GM21360 (cell line): Measurements from ENCODE around the gene PLEKHM1.
"Not testable (repeated sequence)": the region's sequence is repeated elsewhere in the genome, so short reads cannot be mapped to it uniquely, and the experiment has no call there.

ENCODE experiments used
- ATAC-seq: cut with Tn5 transposase; IDR thresholded peaks from one replicate; pipeline ENCODE4 v1.9.1; 2021; ENCODE audit warnings: mild to moderate bottlenecking, moderate library complexity; ENCODE audit not compliant: unreplicated experiment

The PLEKHM1 gene

DNA sequence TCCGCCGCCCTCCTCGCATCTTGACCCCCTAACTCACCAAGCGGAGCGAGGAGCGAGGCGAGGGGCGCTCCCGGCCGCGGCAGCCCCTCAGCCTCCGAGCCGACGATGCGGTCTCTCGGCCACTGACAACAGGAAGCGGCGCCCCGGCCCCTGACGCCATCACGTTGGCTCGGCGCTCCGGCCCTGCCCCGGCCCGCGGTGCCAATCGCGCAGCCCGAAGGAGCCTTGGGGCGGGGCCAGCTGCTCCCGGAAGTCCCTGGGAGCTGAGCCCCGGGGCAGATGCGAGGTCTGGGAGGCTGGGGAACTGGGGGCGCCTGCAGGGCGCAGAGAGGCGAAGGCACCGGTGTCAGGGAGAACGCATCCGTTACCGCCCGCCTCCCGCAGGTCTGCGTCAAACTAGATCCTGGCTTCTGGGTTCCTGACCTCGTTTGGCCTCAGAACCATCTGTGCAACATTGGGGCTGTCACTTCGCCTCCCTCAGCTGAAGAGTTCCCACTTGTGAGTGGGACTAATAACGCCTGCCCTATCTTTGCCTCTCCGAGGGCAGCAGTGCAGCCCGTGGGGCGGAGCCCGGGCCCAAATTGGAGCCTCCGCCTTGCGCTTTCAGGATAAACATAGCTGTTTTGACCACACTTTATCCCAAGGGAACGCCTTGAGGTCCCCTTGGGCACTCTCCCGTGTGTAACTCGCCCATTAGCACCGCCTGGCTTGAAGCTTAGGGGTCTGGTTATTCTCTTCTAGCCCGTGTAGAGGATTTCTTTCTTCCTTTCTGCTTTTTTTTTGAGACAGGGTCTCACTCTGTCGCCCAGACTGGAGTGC lies at the start of gene PLEKHM1:
PLEKHM1 (minus strand) TSS at position 107 of the 819 bp plus-strand sequence. CDS start 8,237 bp downstream, outside the sequence.
- peak; percentile 91 for ATAC-seq

DNA sequence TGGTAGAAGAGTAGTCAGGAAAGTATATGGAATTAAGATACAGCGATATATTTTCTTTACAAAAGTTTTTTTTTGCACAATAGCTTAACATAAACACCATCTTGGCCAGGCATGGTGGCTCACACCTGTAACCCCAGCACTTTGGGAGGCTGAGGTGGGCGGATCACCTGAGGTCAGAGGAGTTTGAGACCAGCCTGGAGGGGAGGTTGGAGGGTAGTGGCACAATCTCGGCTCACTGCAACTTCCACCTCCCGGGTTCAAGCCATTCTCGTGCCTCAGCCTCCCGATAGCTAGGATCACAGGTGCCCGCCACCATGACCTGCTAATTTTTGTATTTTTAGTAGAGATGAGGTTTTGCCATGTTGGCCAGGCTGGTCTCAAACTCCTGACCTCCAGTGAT lies 47.6 kb upstream of the PLEKHM1 start:
- ATAC-seq: not testable (repeated sequence)

DNA sequence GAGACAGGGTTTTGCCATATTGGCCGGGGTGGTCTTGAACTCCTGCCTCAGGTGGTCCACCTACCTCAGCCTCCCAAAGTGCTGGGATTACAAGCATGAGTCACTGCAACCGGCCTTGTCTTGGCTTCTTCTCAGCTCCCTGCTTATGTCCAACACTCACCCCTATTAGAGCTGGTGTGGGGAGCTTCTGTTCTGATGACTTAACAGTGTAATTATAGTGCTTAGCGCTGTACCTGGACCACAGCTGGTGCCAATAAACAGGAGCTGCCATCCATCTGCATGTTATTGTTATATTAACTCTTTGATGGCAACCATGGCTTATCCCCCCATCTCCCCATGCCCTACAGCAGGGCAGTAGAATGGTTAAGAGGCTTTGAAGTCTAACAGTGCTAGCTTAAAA lies 15.6 kb upstream of the PLEKHM1 start:
- not testable (repeated sequence) for ATAC-seq

DNA sequence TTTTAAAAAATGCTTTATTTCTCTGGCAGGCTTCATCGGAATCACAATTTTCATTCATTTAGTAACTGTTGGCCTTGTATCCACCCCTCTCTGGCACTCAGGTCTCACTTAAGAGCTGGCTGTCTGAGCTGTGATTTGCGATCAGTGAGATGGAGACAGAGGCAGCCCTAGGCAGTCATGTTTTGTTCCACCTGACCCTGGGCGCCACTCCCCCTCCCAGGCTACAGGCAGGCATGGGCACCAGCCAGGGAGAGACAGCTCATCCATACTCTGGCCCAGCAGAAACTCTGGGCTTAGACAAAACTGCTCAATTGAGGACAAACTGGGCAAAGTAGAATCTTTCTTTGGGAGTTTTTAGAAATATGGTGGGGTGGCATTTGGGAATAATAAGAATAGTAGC lies 14.7 kb upstream of the PLEKHM1 start:
- not testable (repeated sequence) for ATAC-seq

DNA sequence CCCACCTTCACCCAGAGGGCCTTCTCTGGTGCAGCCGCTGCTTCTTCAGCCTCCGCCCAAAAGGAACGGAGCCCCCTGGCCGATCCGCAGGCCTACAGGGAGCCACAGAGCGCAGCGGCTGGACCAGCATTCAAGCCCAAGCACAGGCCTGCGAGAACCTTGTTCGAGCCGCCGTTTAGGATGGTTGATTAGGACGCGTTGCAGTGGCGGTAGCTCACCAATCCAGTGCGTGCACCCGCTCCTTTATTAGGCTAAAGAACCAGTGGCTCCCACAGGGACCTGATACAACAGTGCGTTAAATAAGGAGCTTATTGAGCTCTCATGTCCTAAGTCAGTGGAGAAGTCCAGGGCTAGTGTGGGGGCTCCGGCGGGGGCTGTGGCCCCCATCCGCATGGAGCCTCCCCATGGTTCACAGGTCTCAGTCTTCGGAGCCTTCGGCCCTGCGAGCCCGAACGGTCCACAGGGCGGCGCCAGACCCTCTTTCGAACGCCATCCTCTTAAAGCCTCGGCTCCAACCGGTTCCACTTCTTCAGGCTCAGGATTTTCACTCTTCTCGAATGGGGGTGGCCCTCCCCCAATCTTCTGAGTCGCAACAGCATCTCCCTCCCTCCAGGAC lies 10.7 kb upstream of the PLEKHM1 start:
- not testable (repeated sequence) for ATAC-seq

DNA sequence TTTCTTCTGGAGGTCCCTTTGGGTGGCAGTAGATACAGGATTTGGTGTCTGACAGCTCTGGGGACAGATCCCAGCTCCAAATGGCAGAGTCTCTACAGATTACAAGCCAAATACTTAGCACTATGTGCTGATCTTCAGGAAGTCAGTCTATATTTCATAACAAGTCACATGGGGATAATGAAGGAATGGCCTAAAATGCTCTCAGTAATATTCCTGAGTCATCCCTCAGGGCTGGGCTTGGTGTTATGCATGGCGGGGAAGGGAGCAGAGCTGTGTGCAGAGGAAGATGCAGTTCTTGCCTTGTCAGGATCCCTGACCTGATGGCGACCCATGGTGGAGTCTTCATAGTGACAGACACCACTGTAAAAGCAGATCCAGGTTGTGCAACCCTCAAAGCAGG lies 10.0 kb upstream of the PLEKHM1 start:
- not testable (repeated sequence) for ATAC-seq

- not testable (repeated sequence) for ATAC-seq
These were observed 8.7 kb upstream of the PLEKHM1 start for GRCh38 chr17:45499208-45499607.

DNA sequence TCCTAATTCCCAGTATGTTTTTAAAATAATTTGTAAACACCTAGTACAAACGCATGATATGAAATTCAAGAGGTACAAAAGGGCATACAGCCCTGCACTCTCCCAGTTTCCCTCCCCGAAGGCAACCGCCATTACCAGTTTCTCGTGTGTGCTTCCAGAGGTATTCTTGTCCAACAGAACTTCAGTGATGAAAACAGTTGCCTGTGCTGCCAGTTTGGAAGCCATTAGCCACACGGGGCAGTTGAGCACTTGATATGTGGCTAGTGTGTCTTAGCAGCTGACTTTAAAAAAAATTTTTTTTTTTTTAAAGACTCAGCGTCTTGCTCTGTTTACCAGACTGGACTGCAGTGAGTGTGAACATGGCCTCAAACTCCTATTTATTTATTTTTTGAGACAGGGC lies 7.9 kb upstream of the PLEKHM1 start:
- not testable (repeated sequence) for ATAC-seq

- not testable (repeated sequence) for ATAC-seq
These were observed 6.9 kb upstream of the PLEKHM1 start for GRCh38 chr17:45497449-45497848.

DNA sequence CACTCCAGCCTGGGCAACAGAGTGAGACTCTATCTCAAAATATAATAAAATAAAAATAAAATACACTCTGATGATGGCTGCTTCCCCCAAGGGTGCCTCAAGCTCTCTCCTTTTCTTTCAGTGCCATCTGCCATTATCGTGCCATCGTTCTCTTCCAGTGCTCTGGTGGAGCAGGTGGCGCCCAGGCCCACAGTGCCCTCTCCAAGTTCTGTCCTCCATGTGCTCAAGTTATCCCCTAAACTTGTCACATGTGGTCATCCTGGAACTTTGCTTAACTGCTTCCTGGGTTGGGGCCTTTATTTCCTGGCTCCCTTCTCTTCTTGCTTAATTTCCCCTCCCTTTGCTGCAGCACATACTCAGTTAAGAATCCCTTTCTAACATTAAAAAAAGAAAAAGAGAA lies 6.0 kb upstream of the PLEKHM1 start:
- ATAC-seq: not testable (repeated sequence)

DNA sequence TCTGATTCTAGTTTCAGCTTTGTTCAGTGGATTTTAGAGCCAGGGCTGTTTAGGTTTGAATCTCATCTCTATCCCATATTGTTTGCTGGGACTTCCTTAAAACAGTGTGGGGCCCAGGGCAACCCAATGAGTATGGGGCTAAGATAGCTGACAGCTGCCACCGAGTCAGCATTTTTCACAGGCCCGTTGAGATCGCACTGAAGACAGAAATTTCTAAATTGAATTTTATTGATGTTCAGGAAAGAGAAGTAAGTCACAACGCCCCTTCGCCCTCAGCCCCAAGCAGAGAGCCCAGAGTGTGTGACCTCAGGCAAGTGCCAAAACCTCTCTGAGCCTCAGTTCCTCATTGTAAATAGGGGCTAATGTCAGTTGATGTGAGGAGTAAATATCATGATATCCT lies 4.0 kb upstream of the PLEKHM1 start:
- ATAC-seq: not testable (repeated sequence)

DNA sequence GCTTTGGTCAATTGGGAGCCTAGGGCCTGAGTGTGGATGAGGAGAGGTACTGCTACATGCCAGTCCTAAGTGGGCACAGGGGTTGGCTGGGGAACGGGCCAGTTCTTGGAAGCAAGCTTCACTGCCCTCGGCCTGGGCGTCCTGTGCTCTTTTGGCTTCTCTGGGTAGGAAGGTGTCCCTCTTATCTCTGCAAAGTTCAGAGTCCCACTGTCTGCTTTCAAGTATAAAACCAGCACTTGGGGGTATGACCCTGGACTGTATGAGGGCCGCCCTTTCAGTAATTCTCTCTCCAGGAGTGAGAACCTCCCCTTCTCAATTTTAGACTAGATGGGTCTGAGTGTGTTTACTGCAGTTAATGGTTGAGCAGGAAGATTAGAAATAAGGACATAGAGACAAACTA lies 1.6 kb upstream of the PLEKHM1 start:
- not testable (repeated sequence) for ATAC-seq

GRCh38 chr17:45490198-45490597 lies 323 bp downstream of the PLEKHM1 start:
- peak; percentile 29 for ATAC-seq

DNA sequence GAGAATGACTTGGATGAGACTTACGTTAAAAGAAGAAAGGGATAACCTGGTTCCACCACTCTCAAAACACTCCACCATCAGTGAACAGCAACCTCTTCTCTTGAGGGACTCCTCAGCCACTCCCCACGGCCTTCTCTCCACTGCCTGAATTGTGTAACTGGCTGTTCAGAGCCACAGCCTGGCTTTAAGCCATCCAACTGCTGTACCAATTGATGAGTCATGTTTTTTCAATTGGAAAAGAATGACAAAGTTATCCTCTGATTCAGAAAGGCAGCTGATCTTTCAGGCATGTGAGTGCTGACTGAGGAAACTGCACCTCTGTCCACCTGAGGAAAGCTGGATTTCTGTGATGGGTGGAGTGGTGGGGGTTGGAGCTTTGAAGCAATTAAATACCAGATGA lies 2.8 kb downstream of the PLEKHM1 start:
- ATAC-seq: not testable (repeated sequence)

DNA sequence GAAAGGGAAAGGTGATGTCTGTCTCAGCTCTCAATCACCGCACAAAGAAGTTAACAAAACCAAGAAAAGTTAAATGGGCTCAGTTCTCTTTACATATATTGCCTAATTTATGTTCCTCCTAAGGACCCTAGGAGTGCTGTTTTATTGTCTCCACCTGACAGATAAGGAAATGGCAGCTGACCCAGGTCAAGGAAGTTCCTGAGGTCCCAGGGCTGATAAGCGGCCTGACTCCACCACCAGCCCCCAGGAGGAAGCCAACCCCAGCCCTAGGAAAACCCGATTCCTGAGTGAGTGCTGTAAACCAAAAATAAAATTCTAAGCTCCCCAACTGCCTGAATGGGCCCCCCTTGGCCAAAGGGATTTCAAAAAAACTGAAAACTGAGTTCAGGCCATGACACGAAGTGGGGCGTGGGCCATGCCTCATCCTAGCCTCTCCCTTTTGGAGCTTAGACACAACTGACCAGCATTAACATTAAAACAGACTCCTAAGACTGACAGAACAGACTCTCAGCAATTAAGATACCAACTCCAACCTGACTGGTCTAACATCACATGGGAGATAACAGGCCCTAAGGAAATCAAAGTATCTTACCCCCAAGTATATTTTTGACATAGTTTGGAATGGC lies 6.8 kb downstream of the PLEKHM1 start:
- not testable (repeated sequence) for ATAC-seq

DNA sequence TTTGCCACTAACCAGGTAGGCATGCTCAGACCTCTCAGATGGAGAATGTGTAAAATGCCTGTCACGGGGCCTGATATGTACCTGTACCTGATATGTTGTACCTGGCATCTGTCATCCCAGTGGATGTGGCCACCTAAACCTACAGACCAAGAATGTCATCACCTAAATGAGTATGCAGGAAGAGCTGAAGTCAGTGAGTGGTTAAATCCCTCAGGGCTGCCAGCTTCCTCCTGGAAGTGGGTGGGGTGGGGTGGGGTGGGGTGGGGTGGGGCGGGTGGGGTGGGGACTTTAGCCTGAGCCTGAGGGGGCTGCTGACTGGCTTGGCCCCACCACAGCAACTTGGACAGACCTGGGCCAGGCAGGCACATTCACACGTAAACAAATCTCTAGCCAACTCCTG lies 7.3 kb downstream of the PLEKHM1 start:
- ATAC-seq: not testable (repeated sequence)

DNA sequence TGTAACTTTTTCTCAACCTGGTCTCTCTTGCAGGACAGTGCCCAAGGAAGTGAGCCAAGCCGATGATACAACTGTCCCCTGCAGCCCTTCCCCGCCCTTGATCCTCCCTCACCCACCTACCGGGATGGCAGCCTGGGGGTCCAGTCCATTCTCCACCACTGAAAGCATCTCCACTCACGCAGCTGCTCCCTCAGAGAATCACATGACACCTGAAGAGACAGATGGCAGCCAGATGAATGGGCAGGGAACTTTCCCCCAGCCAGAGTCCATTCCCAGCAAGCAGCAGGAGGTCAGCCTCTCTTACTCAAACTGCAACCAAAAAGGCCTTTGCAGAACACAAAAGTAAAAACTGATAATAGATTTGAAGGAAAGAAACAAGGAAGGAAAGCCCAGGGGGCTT lies 8.2 kb downstream of the PLEKHM1 start:
- ATAC-seq: not testable (repeated sequence)

- ATAC-seq: not testable (repeated sequence)
These were observed 15.1 kb downstream of the PLEKHM1 start for GRCh38 chr17:45475436-45475835.

GRCh38 chr17:45472249-45472648 lies 18.3 kb downstream of the PLEKHM1 start:
- not testable (repeated sequence) for ATAC-seq

- not testable (repeated sequence) for ATAC-seq
These were observed 21.3 kb downstream of the PLEKHM1 start for GRCh38 chr17:45469204-45469563.

DNA sequence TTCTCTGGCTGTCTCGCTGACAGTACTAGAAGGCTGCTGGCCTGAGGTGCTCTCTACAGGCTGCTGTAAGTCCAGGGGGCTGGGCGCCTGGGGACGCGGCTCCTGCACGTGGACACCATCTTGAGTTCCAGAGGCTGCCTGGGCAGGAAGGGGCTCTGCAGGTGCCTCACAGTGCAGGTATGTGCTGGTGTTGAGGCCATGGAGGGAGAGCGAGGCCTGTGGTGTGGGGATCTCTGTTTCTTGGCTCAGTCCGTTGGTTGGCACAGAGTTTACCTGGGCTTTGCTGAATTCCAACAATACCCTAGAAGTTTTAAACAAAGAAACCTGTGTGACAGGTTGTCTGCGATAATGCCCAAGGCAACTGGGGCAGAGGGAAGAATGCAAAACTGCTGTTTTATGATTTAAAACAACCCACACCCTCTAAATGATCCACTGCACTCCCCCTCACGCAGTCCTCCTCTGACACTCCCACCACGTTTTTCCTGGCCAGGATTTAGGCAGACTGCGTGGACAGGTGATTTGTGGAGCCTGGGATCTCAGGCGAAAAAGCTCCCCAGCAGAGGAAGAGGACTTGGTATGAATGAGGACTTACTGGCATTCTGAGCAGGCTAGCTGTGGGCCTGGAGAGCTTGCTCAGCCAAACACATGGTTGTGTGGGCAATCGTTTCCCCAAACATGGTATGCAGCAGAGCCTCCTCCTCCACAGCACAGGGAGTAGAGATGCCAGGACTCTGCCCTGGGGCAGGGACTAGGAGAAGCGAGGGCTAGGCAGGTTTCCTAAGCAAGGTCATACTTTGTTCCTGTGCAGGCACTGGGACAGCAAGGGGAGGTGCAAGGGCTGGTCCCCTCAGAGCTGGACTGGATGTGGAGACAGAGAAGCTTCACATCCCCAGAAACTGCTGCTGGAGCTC lies 22.0 kb downstream of the PLEKHM1 start:
- ATAC-seq: not testable (repeated sequence)
